Ureter (tissue), 1 donor: ENCODE data around the gene ARMH1. TPM values are rescaled to one million over a fixed set of nuclear protein-coding genes. Genes with fewer than 3 reads are reported as not detected.
A peak's percentile ranks its signal among the peaks of the same experiment; 100 is the strongest.
"Not testable (repeated sequence)": the region's sequence is repeated elsewhere in the genome, so short reads cannot be mapped to it uniquely, and the experiment has no call there.

Experiments
- DNase-seq: peaks from one replicate; pipeline ENCODE4 v3.0.0-alpha.2; 2020; ENCODE audit warnings: low spot score
- total RNA-seq: library from RNA; stranded (reverse); gene quantifications from one replicate; pipeline ENCODE4 v1.2.4, GENCODE V29; 2023
- donor health status: DM: yes; HTN: yes; CAD: no.

ARMH1 gene
- total RNA-seq, 1 donor from 2014 or later = 3.0 TPM

- no peak for DNase-seq
These were observed 29.7 kb upstream of the ARMH1 start for GRCh38 chr1:44644806-44645205.

DNA sequence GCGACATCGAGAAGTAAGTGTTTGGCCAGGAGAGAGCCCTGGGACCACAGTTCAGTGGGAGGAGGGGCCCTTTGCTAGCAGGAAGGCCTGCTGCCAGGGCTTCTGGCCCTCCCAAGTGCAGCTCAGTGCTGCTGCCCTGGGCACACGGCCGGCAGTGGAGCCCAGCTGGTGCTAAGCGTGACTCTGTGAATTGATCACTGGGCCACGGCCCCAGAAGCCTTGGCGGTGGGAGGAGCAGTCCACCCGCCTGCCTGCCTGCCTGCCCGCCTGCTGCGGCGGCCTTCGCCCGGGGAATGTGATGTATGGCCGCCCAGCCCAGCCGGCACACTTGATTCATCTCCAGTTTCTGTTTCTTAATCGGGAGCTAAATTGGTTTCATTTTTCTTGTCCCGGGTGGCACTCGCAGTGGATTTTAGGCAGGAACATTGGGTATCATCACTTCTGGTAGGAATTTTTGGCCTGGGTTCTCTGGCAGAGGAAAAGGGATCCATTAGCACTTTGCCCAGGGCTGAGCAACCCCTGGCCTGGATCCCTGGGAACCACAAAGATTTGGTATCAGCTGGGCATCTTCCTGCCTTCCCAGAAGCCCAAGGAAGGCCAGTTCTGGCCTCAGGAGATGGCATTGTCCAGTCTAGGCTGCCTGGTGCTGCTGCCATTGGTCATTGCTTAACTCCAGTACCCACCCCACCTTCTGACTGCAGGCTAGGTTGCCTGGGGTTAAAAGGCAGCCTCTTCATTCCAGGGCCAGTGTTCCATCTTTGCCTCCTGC, 28.9 kb upstream of the ARMH1 start:
- DNase-seq = peak; percentile 65

DNA sequence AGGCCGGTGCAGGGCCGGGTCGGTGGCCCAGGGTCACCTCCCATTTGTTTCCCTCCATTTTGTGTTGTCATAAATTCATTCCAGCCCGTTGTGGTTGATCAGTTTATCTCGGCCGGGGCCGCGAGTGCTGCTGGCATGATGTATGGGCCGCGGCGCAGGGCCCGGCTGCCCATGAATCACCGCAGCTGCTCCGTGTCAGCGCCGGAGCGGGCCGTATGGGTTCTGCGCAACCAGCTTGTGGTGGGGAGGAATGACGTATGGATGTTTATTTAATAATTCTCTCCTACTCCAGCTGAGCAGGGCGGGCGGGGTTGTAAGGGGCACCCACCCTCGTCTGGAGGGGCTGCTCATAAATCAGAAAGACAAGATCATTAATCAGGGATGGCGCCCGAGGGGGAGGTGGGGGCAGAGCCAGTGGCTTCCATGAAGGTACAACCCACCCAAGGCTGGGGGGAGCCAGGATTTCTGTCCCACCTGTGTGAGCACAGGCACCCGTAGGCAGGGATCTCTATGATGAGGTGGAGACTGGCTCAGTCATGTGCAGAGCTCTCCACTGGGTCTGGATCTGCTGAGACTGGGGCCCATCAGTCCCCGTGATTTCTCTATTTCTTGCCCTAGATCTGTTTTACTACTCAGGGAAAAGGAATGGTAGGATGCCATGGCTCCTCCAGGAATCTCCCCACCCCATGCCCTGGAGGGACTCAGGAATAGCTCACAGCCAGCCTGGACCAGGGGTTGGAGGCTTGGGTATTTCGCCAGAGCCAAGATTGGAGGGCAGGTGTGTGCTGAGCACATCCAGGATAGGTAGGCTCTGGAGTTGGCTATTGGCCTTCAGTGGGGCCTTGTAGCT, 28.0 kb upstream of the ARMH1 start:
- peak; percentile 63 for DNase-seq

- no peak for DNase-seq
These were observed 26.6 kb upstream of the ARMH1 start for GRCh38 chr1:44647896-44648295.

- no peak for DNase-seq
These were observed 25.8 kb upstream of the ARMH1 start for GRCh38 chr1:44648529-44649250.

DNA sequence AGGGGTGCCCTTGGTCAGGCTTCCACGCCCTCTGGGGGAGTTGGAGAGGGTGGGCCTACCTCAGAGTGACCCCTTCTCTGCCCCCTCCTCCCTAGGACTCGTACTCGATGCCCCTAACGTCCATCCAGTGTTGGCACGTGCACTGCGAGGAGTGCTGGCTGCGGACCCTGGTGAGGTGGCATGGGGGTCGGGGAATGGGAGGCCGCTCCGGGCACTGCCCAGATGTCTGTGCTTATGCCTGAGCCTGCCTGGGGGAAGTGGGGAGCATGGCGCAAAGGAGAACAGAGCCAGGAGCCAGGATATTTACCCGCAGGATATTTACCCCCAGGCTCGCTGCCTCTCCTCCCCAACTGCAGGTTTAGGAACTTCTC, 24.7 kb upstream of the ARMH1 start:
- DNase-seq = no peak

- no peak for DNase-seq
These were observed 24.2 kb upstream of the ARMH1 start for GRCh38 chr1:44650159-44650831.

DNA sequence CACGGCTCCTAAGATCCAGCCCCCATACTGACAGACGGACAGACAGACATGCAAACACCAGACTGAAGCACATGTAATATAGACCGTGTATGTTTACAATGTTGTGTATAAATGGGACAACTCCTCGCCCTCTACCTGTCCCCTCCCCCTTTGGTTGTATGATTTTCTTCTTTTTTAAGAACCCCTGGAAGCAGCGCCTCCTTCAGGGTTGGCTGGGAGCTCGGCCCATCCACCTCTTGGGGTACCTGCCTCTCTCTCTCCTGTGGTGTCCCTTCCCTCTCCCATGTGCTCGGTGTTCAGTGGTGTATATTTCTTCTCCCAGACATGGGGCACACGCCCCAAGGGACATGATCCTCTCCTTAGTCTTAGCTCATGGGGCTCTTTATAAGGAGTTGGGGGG, 23.4 kb upstream of the ARMH1 start:
- no peak for DNase-seq

DNA sequence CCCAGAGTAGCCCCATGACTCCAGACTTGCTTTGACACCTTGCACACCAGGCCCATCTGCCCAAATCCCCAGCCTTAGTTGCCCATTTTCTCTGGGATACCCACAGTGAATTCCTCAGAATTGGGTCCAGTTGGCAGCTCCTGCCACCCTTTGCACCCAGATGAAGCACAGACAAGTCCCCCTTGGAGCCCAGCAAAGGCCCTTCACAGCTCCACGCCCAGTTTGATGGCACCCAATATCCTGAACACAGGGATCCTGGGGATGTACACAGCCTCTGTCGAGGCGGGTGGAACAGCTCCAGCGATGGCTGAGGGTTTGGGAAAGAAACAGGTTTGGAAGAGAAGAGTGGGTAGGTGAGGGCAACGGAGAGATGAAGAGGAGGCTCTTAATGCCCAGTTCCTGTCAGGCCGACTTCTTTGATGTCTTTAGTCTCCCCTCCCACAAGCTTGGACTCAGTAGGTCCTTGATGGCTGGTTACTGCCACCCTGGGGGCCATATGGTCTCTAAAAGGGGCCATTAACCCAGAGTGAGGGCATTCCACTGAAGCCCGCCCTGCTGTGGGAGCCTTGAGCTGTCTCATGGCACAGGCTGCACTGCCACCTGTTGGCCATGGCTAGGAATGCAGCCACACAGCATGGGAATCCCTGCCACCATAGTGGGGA, 21.9 kb upstream of the ARMH1 start:
- peak; percentile 73 for DNase-seq

GRCh38 chr1:44653107-44653964, 21.2 kb upstream of the ARMH1 start:
- DNase-seq = no peak

GRCh38 chr1:44654621-44655187, 19.8 kb upstream of the ARMH1 start:
- DNase-seq = no peak

DNA sequence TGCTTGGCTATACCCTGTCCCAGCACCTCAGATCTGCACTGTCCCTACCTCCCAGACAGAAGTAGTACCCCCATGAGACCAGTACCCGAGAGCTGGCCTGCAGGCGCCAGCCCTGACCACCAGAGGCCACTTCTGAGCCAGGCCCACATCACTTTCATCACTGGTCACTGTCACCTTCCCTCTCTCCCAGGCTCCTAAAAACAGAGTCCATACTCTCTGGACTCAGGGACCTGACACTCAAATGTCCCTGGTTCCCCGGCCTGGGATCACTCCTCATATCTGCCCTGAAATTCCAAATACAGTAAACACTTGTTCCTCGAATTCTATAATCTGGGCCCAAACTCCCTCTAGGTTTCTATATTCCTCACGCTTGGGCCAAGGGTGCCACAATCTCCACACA, 18.9 kb upstream of the ARMH1 start:
- no peak for DNase-seq

GRCh38 chr1:44659566-44659965, 14.9 kb upstream of the ARMH1 start:
- DNase-seq = no peak

DNA sequence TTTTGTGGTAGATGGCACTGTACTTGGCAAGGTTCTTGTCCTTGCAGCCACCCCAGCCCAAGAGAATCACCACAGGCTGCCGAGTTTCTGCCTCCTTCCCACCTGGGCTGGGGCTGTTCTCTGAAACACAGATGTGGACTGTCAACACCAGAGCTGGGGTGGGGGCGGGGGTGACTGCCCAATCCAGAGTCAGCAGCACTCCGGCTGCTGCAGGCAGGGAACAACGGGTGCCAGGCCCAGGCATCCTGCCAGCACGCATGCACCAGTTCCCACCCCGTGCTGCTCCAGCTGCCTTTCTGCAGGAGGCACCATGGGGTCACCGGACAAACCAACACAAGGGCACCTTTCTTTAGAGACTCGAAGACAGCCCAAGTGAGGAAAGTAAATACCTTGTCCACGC, 14.3 kb upstream of the ARMH1 start:
- peak; percentile 64 for DNase-seq

DNA sequence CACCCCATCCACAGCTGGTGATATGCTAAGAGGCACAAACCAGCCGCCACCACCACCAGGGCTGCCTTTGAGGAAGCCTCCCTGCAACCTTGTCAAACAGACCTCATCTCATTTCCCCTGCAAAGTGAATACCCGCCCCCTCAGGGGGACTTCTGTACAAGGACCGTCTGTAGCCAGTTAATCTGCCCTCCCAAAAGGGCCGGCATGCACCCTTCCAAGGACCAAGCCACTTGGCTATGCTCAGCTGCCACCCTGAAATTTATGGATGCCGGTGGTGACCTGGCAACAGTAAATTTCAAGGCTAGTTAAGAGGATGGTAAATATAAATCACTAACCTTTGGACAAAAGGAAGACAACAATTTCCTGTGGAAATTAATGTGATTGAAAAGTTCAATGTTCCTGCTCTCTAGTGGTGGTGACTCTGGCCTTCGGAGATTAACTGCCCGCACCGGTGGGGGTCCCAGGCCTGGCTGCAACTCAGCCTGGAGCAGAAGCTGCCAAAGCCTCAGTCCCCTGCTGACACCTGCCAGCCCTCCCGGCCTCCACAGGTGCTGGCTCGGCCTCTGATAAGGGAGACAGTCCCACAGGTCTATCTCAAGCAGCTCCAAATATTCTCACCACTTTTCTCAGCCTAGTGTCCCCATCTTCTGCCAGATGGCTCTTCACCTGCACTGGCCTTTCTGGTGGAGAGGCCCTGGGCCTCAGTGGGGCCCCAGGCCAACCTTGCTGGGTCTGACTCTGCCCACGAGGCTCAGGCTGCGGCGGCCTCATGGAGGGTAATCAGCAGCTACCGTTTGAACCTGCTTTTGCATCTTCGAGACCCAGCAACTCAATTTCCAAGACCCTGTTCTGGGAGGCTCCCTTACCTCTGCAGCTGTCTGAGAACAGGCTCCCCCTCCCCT, 12.5 kb upstream of the ARMH1 start:
- no peak for DNase-seq

- DNase-seq = no peak
These were observed 11.9 kb upstream of the ARMH1 start for GRCh38 chr1:44662683-44663030.

DNA sequence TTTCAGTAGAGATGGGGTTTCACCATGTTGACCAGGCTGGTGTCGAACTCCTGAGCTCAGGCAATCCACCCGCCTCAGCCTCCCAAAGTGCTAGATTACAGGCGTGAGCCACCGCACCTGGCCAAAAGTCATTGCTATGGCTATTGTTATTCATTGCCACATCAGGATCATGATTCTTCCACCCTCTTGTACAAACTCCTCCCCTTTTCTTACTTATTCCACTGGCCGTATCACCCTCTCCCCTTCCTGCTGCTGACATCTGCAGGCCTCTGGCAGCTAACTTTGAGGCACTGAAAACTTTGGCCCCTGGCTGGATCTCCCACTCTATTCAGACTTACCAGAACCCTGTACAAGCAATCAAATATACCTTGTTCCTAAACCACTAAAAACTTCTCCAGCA, 11.1 kb upstream of the ARMH1 start:
- DNase-seq = no peak

DNA sequence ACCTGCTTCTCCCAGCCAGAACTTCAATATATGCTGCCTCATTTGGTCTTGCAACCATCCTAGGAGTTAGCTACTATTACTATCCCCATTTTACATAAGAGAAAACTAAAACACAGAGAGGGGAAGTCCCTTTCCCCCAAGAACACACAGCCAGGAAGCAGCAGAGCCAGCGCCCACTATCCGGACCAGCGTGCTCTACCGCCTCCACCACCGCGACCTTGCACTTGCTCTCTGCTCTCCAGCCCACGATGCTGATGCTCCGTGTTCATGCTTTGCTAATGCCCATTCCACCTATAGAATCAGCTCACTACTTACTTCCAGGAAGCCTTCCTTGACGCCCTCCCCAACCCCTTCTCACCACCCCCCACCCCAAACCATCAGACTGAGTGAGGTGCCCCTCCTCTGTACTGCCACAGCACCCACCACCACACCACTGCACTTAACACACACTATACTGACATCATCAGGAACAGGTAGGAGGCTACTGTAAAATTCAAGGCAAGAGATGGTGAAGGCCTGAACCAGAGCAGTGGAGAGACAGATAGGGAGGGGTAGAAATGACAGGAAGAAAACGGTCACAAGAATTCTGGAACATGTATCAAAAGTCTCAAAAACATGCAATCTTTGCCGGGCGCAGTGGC, 9.7 kb upstream of the ARMH1 start:
- no peak for DNase-seq

DNA sequence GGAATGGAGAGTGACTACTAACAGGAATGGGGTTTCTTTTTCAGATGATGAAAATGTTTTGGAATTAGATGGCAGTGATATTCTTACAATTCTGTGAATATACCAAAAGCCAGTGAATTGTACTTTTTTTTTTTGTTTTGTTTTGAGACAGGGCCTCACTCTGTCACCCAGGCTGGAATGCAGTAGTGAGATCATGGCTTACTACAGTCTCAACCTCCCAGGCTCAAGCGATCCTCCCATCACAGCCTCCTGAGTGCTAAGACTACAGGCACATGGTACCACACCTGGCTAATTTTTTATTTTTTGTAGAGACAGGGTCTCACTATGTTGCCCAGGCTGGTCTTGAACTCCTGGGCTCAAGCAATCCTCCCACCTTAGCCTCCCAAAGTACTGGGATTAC, 7.8 kb upstream of the ARMH1 start:
- not testable (repeated sequence) for DNase-seq
